Measurements from ENCODE around the gene SIX1.

The SIX1 gene

DNA sequence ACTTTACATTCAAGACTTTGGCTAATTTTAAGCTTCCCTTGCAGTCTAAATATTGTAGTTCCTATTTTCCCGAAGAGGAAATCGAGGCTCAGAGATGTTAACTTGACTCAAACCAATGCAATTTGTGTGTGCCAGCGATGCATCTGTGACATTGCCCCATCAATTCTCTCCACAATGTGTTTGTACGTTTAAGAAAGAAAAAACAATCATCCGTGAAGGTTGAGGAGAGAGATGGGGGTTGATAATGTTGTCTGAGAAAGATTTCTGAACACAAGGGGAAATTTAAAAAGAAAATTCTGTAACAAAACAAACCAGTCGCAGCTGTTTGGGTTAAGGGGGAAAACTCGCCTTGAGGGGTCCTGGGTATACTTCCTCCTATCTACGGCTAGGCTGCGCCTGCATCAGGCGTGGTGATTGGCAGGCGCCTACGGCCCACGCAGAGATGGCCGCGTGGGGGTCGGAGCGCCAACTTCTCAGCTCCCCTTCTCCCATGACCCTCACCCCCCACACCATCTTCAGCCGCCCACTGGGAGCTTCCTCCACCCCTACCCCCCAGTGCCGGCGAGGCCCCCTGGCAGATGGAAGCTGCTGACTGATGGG is 12.3 kb downstream of the SIX1 start:
- DNase-seq (ENCODE audit: low spot score) = no peak
- TF ChIP-seq, protein P1, sequence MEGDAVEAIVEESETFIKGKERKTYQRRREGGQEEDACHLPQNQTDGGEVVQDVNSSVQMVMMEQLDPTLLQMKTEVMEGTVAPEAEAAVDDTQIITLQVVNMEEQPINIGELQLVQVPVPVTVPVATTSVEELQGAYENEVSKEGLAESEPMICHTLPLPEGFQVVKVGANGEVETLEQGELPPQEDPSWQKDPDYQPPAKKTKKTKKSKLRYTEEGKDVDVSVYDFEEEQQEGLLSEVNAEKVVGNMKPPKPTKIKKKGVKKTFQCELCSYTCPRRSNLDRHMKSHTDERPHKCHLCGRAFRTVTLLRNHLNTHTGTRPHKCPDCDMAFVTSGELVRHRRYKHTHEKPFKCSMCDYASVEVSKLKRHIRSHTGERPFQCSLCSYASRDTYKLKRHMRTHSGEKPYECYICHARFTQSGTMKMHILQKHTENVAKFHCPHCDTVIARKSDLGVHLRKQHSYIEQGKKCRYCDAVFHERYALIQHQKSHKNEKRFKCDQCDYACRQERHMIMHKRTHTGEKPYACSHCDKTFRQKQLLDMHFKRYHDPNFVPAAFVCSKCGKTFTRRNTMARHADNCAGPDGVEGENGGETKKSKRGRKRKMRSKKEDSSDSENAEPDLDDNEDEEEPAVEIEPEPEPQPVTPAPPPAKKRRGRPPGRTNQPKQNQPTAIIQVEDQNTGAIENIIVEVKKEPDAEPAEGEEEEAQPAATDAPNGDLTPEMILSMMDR (IDR thresholded peaks at IDR 0.05; ENCODE audit: borderline replicate concordance, control extremely low read depth, extremely low read depth, insufficient read depth, missing control alignments) = no peak
- in situ Hi-C loops (cut with MboI; ENCODE audit: low sequenced_read_pairs, unreplicated experiment) = loop anchor here (10.0 kb wide), 1 partner anchor 618 kb away; no protein-coding TSS in a partner anchor

DNA sequence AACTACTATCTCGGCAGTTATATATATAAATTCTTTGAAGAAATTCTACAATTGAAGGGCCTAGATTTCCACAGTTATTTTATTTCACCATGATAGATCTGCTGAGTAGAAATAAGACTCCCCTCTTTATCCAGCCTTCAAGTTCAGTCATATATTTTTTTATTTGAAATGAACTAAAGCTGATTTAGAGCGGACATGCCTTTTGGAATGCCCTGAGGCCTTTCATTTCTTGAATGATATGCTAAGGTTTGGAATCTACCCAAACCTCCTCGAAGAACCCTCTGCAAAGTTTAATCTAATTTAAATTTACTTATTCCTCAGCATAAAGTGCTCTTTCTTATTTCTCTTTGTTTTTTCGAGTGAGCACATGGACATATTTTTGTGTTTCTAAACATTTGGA is 15.1 kb downstream of the SIX1 start:
- in situ Hi-C loops (cut with MboI; ENCODE audit: low sequenced_read_pairs, unreplicated experiment) = loop anchor here (10.0 kb wide), 1 partner anchor 621 kb away; no protein-coding TSS in a partner anchor
- no peak for DNase-seq (ENCODE audit: low spot score)
- TF ChIP-seq, protein P1 (IDR thresholded peaks at IDR 0.05; ENCODE audit: borderline replicate concordance, control extremely low read depth, extremely low read depth, insufficient read depth, missing control alignments) = no peak

GRCh38 chr14:60632777-60633176 is 16.5 kb downstream of the SIX1 start:
- no peak for DNase-seq (ENCODE audit: low spot score)
- in situ Hi-C loops (cut with MboI; ENCODE audit: low sequenced_read_pairs, unreplicated experiment) = loop anchor here (10.0 kb wide), 1 partner anchor 622 kb away; no protein-coding TSS in a partner anchor
- TF ChIP-seq, protein P1 (IDR thresholded peaks at IDR 0.05; ENCODE audit: borderline replicate concordance, control extremely low read depth, extremely low read depth, insufficient read depth, missing control alignments) = no peak

GRCh38 chr14:60632257-60632656 is 17.0 kb downstream of the SIX1 start:
- TF ChIP-seq, protein P1 (IDR thresholded peaks at IDR 0.05; ENCODE audit: borderline replicate concordance, control extremely low read depth, extremely low read depth, insufficient read depth, missing control alignments) = no peak
- in situ Hi-C loops (cut with MboI; ENCODE audit: low sequenced_read_pairs, unreplicated experiment) = loop anchor here (10.0 kb wide), 1 partner anchor 623 kb away; no protein-coding TSS in a partner anchor
- DNase-seq (ENCODE audit: low spot score) = no peak

DNA sequence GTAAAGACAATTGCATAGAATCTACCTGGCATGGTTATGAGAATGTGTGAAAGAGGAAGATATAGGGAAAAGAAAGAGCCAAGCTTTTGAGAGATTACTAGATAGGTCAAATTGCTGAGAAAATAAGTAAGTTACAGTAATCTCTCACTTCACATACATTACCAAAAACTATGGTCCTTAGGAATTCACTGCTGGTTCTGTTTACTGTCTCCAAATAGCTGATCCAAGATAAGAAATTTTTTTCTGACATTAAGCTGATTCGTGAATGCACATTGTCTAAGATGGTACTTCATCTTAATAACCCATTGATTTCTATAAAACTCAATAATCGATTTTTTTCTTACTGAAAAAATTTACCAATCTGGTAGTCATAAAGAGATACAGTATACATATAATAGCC is 17.4 kb downstream of the SIX1 start:
- TF ChIP-seq, protein P1 (IDR thresholded peaks at IDR 0.05; ENCODE audit: borderline replicate concordance, control extremely low read depth, extremely low read depth, insufficient read depth, missing control alignments) = no peak
- in situ Hi-C loops (cut with MboI; ENCODE audit: low sequenced_read_pairs, unreplicated experiment) = loop anchor here (10.0 kb wide), 1 partner anchor 623 kb away; no protein-coding TSS in a partner anchor
- DNase-seq (ENCODE audit: low spot score) = no peak

DNA sequence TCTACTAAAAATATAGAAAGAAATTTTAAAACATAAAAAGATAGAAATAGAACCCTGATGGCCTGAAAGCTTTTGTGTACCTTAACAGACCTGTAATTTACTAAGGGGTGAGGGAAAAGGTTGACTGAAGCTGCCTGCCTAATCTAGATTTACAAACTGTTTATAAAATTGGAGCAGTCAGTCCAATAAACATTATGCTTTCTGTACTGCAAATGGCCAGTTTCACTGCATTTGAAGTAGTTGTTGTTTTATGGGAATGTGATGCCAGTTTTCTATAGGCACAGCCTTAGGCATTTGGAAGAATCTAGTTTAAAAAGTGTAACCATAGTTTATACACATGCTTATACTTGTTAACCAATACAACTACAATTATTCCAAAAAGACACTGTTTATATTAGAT is 19.1 kb downstream of the SIX1 start:
- no peak for DNase-seq (ENCODE audit: low spot score)
- in situ Hi-C loops (cut with MboI; ENCODE audit: low sequenced_read_pairs, unreplicated experiment) = loop anchor here (10.0 kb wide), 1 partner anchor 625 kb away; no protein-coding TSS in a partner anchor
- TF ChIP-seq, protein P1 (IDR thresholded peaks at IDR 0.05; ENCODE audit: borderline replicate concordance, control extremely low read depth, extremely low read depth, insufficient read depth, missing control alignments) = no peak

All from GM13976 (cell line).